GM12878 (cell line): Measurements from ENCODE around the gene DNAH8.

Experiments
- ATF7 ChIP-seq: fragments of 450-650 bp; IDR thresholded peaks from 2 replicates; pipeline ENCODE4 v1.6.1; 2016; ENCODE audit warnings: low read depth, mild to moderate bottlenecking
- CBFB ChIP-seq: IDR thresholded peaks from 2 replicates; pipeline ENCODE4 v1.6.1; 2016; ENCODE audit warnings: antibody characterized with exemption, low read depth
- CTCF ChIP-seq, 3 experiments: IDR thresholded peaks in 2 of 3; conservative IDR thresholded peaks in 1 of 3; 2 replicates each; pipeline ENCODE4 v1.5.1; 2011; ENCODE audit warnings: low read depth in 3 of 3, low read length in 3 of 3, mild to moderate bottlenecking in 3 of 3, control low read depth in 2 of 3, moderate library complexity in 2 of 3, inconsistent platforms in 1 of 3, mixed read lengths in 1 of 3; ENCODE audit not compliant: control insufficient read depth in 2 of 3, insufficient read depth in 1 of 3; ENCODE audit errors: extremely low read depth in 1 of 3
- EZH2 ChIP-seq: IDR thresholded peaks from 2 replicates; pipeline ENCODE4 v1.6.1; 2012; ENCODE audit warnings: low read depth, mild to moderate bottlenecking, control low read depth, inconsistent platforms, low read length, borderline replicate concordance; ENCODE audit not compliant: control insufficient read depth
- MTA3 ChIP-seq: IDR thresholded peaks from 2 replicates; pipeline ENCODE4 v1.6.1; 2012; ENCODE audit warnings: low read length, inconsistent platforms, borderline replicate concordance
- SMAD1 ChIP-seq: fragments of 450-650 bp; IDR thresholded peaks from 2 replicates; pipeline ENCODE4 v1.6.1; 2018; ENCODE audit warnings: mild to moderate bottlenecking, low read depth; ENCODE audit not compliant: partially characterized antibody

GRCh38 chr6:38990475-38990874 lies 275.4 kb downstream of the DNAH8 start:
- TF ChIP-seq EZH2 = no peak
- no peak for TF ChIP-seq CBFB
- TF ChIP-seq ATF7 = no peak
- TF ChIP-seq SMAD1 = no peak
- TF ChIP-seq CTCF (IDR thresholded peaks at IDR 0.05 in 2 of 3, conservative IDR thresholded peaks at IDR 0.05 in 1 of 3; ENCODE audit: control insufficient read depth in 2 of 3, extremely low read depth in 1 of 3, insufficient read depth in 1 of 3, low read depth in 3 of 3, low read length in 3 of 3) = no peak
- TF ChIP-seq MTA3 = no peak
